ENCODE measurements around the gene COCH. TPM values are rescaled to one million over a fixed set of nuclear protein-coding genes. Genes with fewer than 3 reads are reported as not detected.

Gene COCH
- total and polyA plus RNA-seq, 10 of the 15 experiments (the other 5 are each of a cell fraction or from before 2014, with no cell fraction given) = 1.8 to 8.3 (median 5.1) TPM

- no peak for TF ChIP-seq HSF1 (IDR thresholded peaks at IDR 0.05; ENCODE audit: low read depth, low read length)
- no peak for TF ChIP-seq ZNF592 (IDR thresholded peaks at IDR 0.05)
- no peak for TF ChIP-seq STAT3 (IDR thresholded peaks at IDR 0.05; ENCODE audit: low read depth, low read length)
- TF ChIP-seq MYC (IDR thresholded peaks at IDR 0.05; ENCODE audit: insufficient read depth, insufficient read length, insufficient replicate concordance, low read length, severe bottlenecking) = no peak
- no peak for TF ChIP-seq RELA (IDR thresholded peaks at IDR 0.05; ENCODE audit: borderline replicate concordance, partially characterized antibody)
- TF ChIP-seq RUNX3 (IDR thresholded peaks at IDR 0.05; ENCODE audit: low read length) = no peak
These were observed 13.2 kb upstream of the COCH start (continued) for GRCh38 chr14:30861200-30861599.

GRCh38 chr14:30864934-30865333 is 9.4 kb upstream of the COCH start:
- no peak for FAIRE-seq
- intact Hi-C loops (cut with micrococcal nuclease; ENCODE audit: unreplicated experiment) (no loop called here), in situ Hi-C loops (cut with MboI) (no loop called here)
- Histone ChIP-seq H4K20me1 (ENCODE audit: control insufficient read depth, insufficient read depth) (no peaks in the 10 kb centered on the region), H3K4me2 (ENCODE audit: control insufficient read depth, insufficient read depth) (no peak overlapping the region), H3K4me1 (ENCODE audit: control insufficient read depth, insufficient read depth, low read length) (peaks cover 8% of the 10 kb centered on the region), H3K79me2 (ENCODE audit: control insufficient read depth, insufficient read depth, low read length) (no peaks in the 10 kb centered on the region), H3K9ac (ENCODE audit: control insufficient read depth, insufficient read depth, low read length) (no peak overlapping the region), H3K4me3 (no peak overlapping the region), H3K36me3 (ENCODE audit: control insufficient read depth in 2 of 2, insufficient read depth in 2 of 2, low read length in 1 of 2) (no peaks in the 10 kb centered on the region), H2AFZ (ENCODE audit: control insufficient read depth, low read depth, low read length) (no peak overlapping the region), H3K27me3 (replicated peaks in 1 of 2; ENCODE audit: control insufficient read depth in 2 of 2, insufficient read depth in 2 of 2, low read length in 1 of 2) (no peaks in the 10 kb centered on the region; a peak in 1 of 4 replicates), H3K9me3 (replicated peaks; ENCODE audit: control insufficient read depth, insufficient read depth, low read length) (no peaks in the 10 kb centered on the region), H3K27ac (ENCODE audit: control insufficient read depth, insufficient read depth) (no peak overlapping the region)
- no TSS peak for BruUV-seq (replicated peaks)
- POLR2A ChIA-PET = no interaction called here
- WGBS (ENCODE audit: insufficient coverage, insufficient replicate concordance, low lambda C conversion rate, missing lambda C conversion rate) = 43% methylated on average over 5 of the region's 5 CpGs
- no peak for ATAC-seq
- CTCF ChIA-PET = no interaction called here
- RAD21 ChIA-PET (ENCODE audit: unreplicated experiment) = no interaction called here
- no peak for DNase-seq (ENCODE audit: low read depth, low spot score)
- SMC1A ChIA-PET (ENCODE audit: uncharacterized antibody, unreplicated experiment) = no interaction called here
- no peak for TF ChIP-seq IRF5 (IDR thresholded peaks at IDR 0.05; ENCODE audit: borderline replicate concordance)
- TF ChIP-seq KDM1A (IDR thresholded peaks at IDR 0.05; ENCODE audit: borderline replicate concordance) = no peak
- no peak for TF ChIP-seq SMC3 (IDR thresholded peaks at IDR 0.05; ENCODE audit: borderline replicate concordance, low read length)
- TF ChIP-seq MEF2B (IDR thresholded peaks at IDR 0.05; ENCODE audit: partially characterized antibody, poor library complexity, severe bottlenecking) = no peak
- no peak for TF ChIP-seq ZNF207 (IDR thresholded peaks at IDR 0.05; ENCODE audit: borderline replicate concordance)
- no peak for TF ChIP-seq STAT3 (IDR thresholded peaks at IDR 0.05; ENCODE audit: low read depth, low read length)
- TF ChIP-seq ASH2L (IDR thresholded peaks at IDR 0.05; ENCODE audit: borderline replicate concordance, low read depth) = no peak
- TF ChIP-seq POLR2AphosphoS2 (IDR thresholded peaks at IDR 0.05; ENCODE audit: low read depth, low read length) = no peak
- TF ChIP-seq NR2C2 (IDR thresholded peaks at IDR 0.05; ENCODE audit: borderline replicate concordance, control insufficient read depth, insufficient read length, low read depth) = no peak
- TF ChIP-seq KAT2A (conservative IDR thresholded peaks at IDR 0.05; ENCODE audit: control insufficient read depth, low read depth, low read length) = no peak
- no peak for TF ChIP-seq SMAD5 (IDR thresholded peaks at IDR 0.05; ENCODE audit: low read depth)
- TF ChIP-seq ZSCAN29 (IDR thresholded peaks at IDR 0.05) = no peak
- no peak for TF ChIP-seq WRNIP1 (IDR thresholded peaks at IDR 0.05; ENCODE audit: borderline replicate concordance, low read depth, low read length)

All from GM12878 (cell line).